ENCODE results near the gene CORO1C.

CORO1C gene

GRCh38 chr12:108611884-108612415 lies 119.4 kb downstream of the CORO1C start:
- 81% methylated on average over 5 of the region's 5 CpGs for WGBS (ENCODE audit: insufficient coverage)
- Histone ChIP-seq H3K27ac (ENCODE audit: insufficient read depth in 1 of 2, low read depth in 1 of 2, low read length in 2 of 2, poor library complexity in 1 of 2, severe bottlenecking in 2 of 2) (no peak overlapping the region), H3K4me3 (ENCODE audit: control insufficient read depth in 1 of 7, extremely low read depth in 1 of 7, insufficient read depth in 4 of 7, low read depth in 2 of 7, low read length in 6 of 7) (no peak overlapping the region), H3K27me3 (replicated peaks in 2 of 5; ENCODE audit: control insufficient read depth in 4 of 5, insufficient read depth in 5 of 5, low read length in 4 of 5) (no peaks in the 10 kb centered on the region), H3K36me3 (ENCODE audit: control insufficient read depth in 4 of 4, insufficient read depth in 4 of 4, low read length in 3 of 4) (no peaks in the 10 kb centered on the region), H3K4me1 (ENCODE audit: control extremely low read depth in 1 of 4, control insufficient read depth in 4 of 4, insufficient read depth in 4 of 4, low read length in 3 of 4) (peaks cover 0 to 24% (median 21%) of the 10 kb centered on the region in 4 experiments), H3K9me3 (ENCODE audit: control extremely low read depth in 1 of 5, control insufficient read depth in 4 of 5, insufficient read depth in 2 of 5, low read depth in 1 of 5, low read length in 4 of 5) (peaks cover 0 to 6% (median 0%) of the 10 kb centered on the region in 5 experiments)
- CTCF ChIA-PET = interaction anchor here (1.0 to 30.5 kb wide), 8 partner anchors 16 to 483 kb away, joined by 3 to 591 read pairs (median 5); partner anchors contain the start of genes ISCU, SART3 and SELPLG
- DNase-seq = peak; percentile 56 to 79 (median 79)
- POLR2A ChIA-PET = no interaction called here

- Histone ChIP-seq H3K36me3 (ENCODE audit: control insufficient read depth in 4 of 4, insufficient read depth in 4 of 4, low read length in 3 of 4) (no peaks in the 10 kb centered on the region), H3K9me3 (ENCODE audit: control extremely low read depth in 1 of 5, control insufficient read depth in 4 of 5, insufficient read depth in 2 of 5, low read depth in 1 of 5, low read length in 4 of 5) (peaks cover 0 to 4% (median 0%) of the 10 kb centered on the region in 5 experiments), H3K4me3 (ENCODE audit: control insufficient read depth in 1 of 7, extremely low read depth in 1 of 7, insufficient read depth in 4 of 7, low read depth in 2 of 7, low read length in 6 of 7) (no peak overlapping the region), H3K27ac (ENCODE audit: insufficient read depth in 1 of 2, low read depth in 1 of 2, low read length in 2 of 2, poor library complexity in 1 of 2, severe bottlenecking in 2 of 2) (no peak overlapping the region), H3K4me1 (ENCODE audit: control extremely low read depth in 1 of 4, control insufficient read depth in 4 of 4, insufficient read depth in 4 of 4, low read length in 3 of 4) (peaks cover 0 to 18% (median 14%) of the 10 kb centered on the region in 4 experiments), H3K27me3 (replicated peaks in 2 of 5; ENCODE audit: control insufficient read depth in 4 of 5, insufficient read depth in 5 of 5, low read length in 4 of 5) (no peaks in the 10 kb centered on the region)
- WGBS (ENCODE audit: insufficient coverage) = 96% methylated on average over 6 of the region's 15 CpGs
- CTCF ChIA-PET = interaction anchor here (0.5 to 30.5 kb wide), 6 partner anchors 15 to 497 kb away, joined by 3 to 591 read pairs (median 4); partner anchors contain the start of genes ISCU and SART3
- POLR2A ChIA-PET = no interaction called here
- DNase-seq = no peak
Observed at GRCh38 chr12:108610856-108611605, 120.3 kb downstream of the CORO1C start.

GRCh38 chr12:108610336-108610815 lies 120.9 kb downstream of the CORO1C start:
- POLR2A ChIA-PET = no interaction called here
- Histone ChIP-seq H3K4me1 (ENCODE audit: control extremely low read depth in 1 of 4, control insufficient read depth in 4 of 4, insufficient read depth in 4 of 4, low read length in 3 of 4) (peaks cover 0 to 18% (median 14%) of the 10 kb centered on the region in 4 experiments), H3K36me3 (ENCODE audit: control insufficient read depth in 4 of 4, insufficient read depth in 4 of 4, low read length in 3 of 4) (no peaks in the 10 kb centered on the region), H3K27me3 (replicated peaks in 2 of 5; ENCODE audit: control insufficient read depth in 4 of 5, insufficient read depth in 5 of 5, low read length in 4 of 5) (no peaks in the 10 kb centered on the region), H3K27ac (ENCODE audit: insufficient read depth in 1 of 2, low read depth in 1 of 2, low read length in 2 of 2, poor library complexity in 1 of 2, severe bottlenecking in 2 of 2) (no peak overlapping the region), H3K9me3 (ENCODE audit: control extremely low read depth in 1 of 5, control insufficient read depth in 4 of 5, insufficient read depth in 2 of 5, low read depth in 1 of 5, low read length in 4 of 5) (no peaks in the 10 kb centered on the region), H3K4me3 (ENCODE audit: control insufficient read depth in 1 of 7, extremely low read depth in 1 of 7, insufficient read depth in 4 of 7, low read depth in 2 of 7, low read length in 6 of 7) (no peak overlapping the region)
- WGBS (ENCODE audit: insufficient coverage) = 96% methylated on average over 7 of the region's 8 CpGs
- CTCF ChIA-PET = interaction anchor here (0.5 to 30.5 kb wide), 6 partner anchors 14 to 497 kb away, joined by 3 to 591 read pairs (median 4); partner anchors contain the start of genes ISCU and SART3
- DNase-seq = no peak

- H3K27me3 ChIP-seq (replicated peaks in 2 of 5; ENCODE audit: control insufficient read depth in 4 of 5, insufficient read depth in 5 of 5, low read length in 4 of 5) = no peaks in the 10 kb centered on the region
- ChIA-PET CTCF (interaction anchor here (0.8 to 30.5 kb wide), 6 partner anchors 8 to 54 kb away, joined by 3 to 591 read pairs (median 4); partner anchors contain the start of genes ISCU and SART3), POLR2A (no interaction called here)
- peak in 2 of 3 donors; percentile 83 to 87 for DNase-seq
- 28% methylated on average over 21 of the region's 21 CpGs for WGBS (ENCODE audit: insufficient coverage)
- peak overlapping the region in 3 of 7 experiments; percentile 13 to 26 (median 23) for H3K4me3 ChIP-seq (ENCODE audit: control insufficient read depth in 1 of 7, extremely low read depth in 1 of 7, insufficient read depth in 4 of 7, low read depth in 2 of 7, low read length in 6 of 7)
- H3K4me1 ChIP-seq (ENCODE audit: control extremely low read depth in 1 of 4, control insufficient read depth in 4 of 4, insufficient read depth in 4 of 4, low read length in 3 of 4) = peaks cover 0 to 18% (median 14%) of the 10 kb centered on the region in 4 experiments
- no peak overlapping the region for H3K27ac ChIP-seq (ENCODE audit: insufficient read depth in 1 of 2, low read depth in 1 of 2, low read length in 2 of 2, poor library complexity in 1 of 2, severe bottlenecking in 2 of 2)
- no peaks in the 10 kb centered on the region for H3K36me3 ChIP-seq (ENCODE audit: control insufficient read depth in 4 of 4, insufficient read depth in 4 of 4, low read length in 3 of 4)
- H3K9me3 ChIP-seq (ENCODE audit: control extremely low read depth in 1 of 5, control insufficient read depth in 4 of 5, insufficient read depth in 2 of 5, low read depth in 1 of 5, low read length in 4 of 5) = no peaks in the 10 kb centered on the region
Observed at GRCh38 chr12:108609537-108610335, 121.6 kb downstream of the CORO1C start.

- H3K36me3 ChIP-seq (ENCODE audit: control insufficient read depth in 4 of 4, insufficient read depth in 4 of 4, low read length in 3 of 4) = no peaks in the 10 kb centered on the region
- WGBS (ENCODE audit: insufficient coverage) = 96% methylated on average over 5 of the region's 5 CpGs
- no peaks in the 10 kb centered on the region for H3K27me3 ChIP-seq (replicated peaks in 2 of 5; ENCODE audit: control insufficient read depth in 4 of 5, insufficient read depth in 5 of 5, low read length in 4 of 5)
- no peak overlapping the region for H3K27ac ChIP-seq (ENCODE audit: insufficient read depth in 1 of 2, low read depth in 1 of 2, low read length in 2 of 2, poor library complexity in 1 of 2, severe bottlenecking in 2 of 2)
- peaks cover 0 to 18% (median 14%) of the 10 kb centered on the region in 4 experiments for H3K4me1 ChIP-seq (ENCODE audit: control extremely low read depth in 1 of 4, control insufficient read depth in 4 of 4, insufficient read depth in 4 of 4, low read length in 3 of 4)
- ChIA-PET CTCF (interaction anchor here (1.0 to 30.5 kb wide), 3 partner anchors 9 to 40 kb away, joined by 3 to 591 read pairs (median 32); partner anchors contain the start of genes ISCU and SART3), POLR2A (no interaction called here)
- no peaks in the 10 kb centered on the region for H3K9me3 ChIP-seq (ENCODE audit: control extremely low read depth in 1 of 5, control insufficient read depth in 4 of 5, insufficient read depth in 2 of 5, low read depth in 1 of 5, low read length in 4 of 5)
- no peak overlapping the region for H3K4me3 ChIP-seq (ENCODE audit: control insufficient read depth in 1 of 7, extremely low read depth in 1 of 7, insufficient read depth in 4 of 7, low read depth in 2 of 7, low read length in 6 of 7)
- no peak for DNase-seq
Observed at GRCh38 chr12:108608616-108609015, 122.7 kb downstream of the CORO1C start.

- 100% methylated on average over 10 of the region's 10 CpGs for WGBS (ENCODE audit: insufficient coverage)
- H3K27ac ChIP-seq (ENCODE audit: insufficient read depth in 1 of 2, low read depth in 1 of 2, low read length in 2 of 2, poor library complexity in 1 of 2, severe bottlenecking in 2 of 2) = no peak overlapping the region
- CTCF ChIA-PET = interaction anchor here (1.0 to 30.5 kb wide), 4 partner anchors 9 to 40 kb away, joined by 3 to 591 read pairs (median 18); partner anchors contain the start of genes ISCU and SART3
- no peaks in the 10 kb centered on the region for H3K36me3 ChIP-seq (ENCODE audit: control insufficient read depth in 4 of 4, insufficient read depth in 4 of 4, low read length in 3 of 4)
- no peak overlapping the region for H3K4me3 ChIP-seq (ENCODE audit: control insufficient read depth in 1 of 7, extremely low read depth in 1 of 7, insufficient read depth in 4 of 7, low read depth in 2 of 7, low read length in 6 of 7)
- peaks cover 0 to 18% (median 12%) of the 10 kb centered on the region in 4 experiments for H3K4me1 ChIP-seq (ENCODE audit: control extremely low read depth in 1 of 4, control insufficient read depth in 4 of 4, insufficient read depth in 4 of 4, low read length in 3 of 4)
- no peaks in the 10 kb centered on the region for H3K27me3 ChIP-seq (replicated peaks in 2 of 5; ENCODE audit: control insufficient read depth in 4 of 5, insufficient read depth in 5 of 5, low read length in 4 of 5)
- DNase-seq = no peak
- POLR2A ChIA-PET = no interaction called here
- H3K9me3 ChIP-seq (ENCODE audit: control extremely low read depth in 1 of 5, control insufficient read depth in 4 of 5, insufficient read depth in 2 of 5, low read depth in 1 of 5, low read length in 4 of 5) = no peaks in the 10 kb centered on the region
Observed at GRCh38 chr12:108607981-108608600, 123.2 kb downstream of the CORO1C start.
